HCT116 (cell line): Measurements from ENCODE around the gene ZNF521. TPM values are rescaled to one million over a fixed set of nuclear protein-coding genes. Genes with fewer than 3 reads are reported as not detected.

Source experiments
- ATAC-seq: fragments of 200-7000 bp; cut with Tn5 transposase; 2 replicates; pipeline ENCODE4 v1.9.1; 2020; ENCODE audit warnings: mild to moderate bottlenecking, moderate library complexity
- BruUV-seq: library from RNA; stranded (reverse); fragments of 400-500 nt; replicated peaks from 2 replicates; lab custom pipeline; 2021; lab: Mats Ljungman, UMichigan
- CTCF ChIA-PET: fragments of 300-600 bp; sonication (Branson Sonifier 250); formaldehyde crosslinking; loops from one replicate; lab custom pipeline; 2021; ENCODE audit warnings: antibody characterized with exemption; lab: Charles Lee
- POLR2A ChIA-PET: fragments of 300-600, 350-600 bp; sonication (Branson Sonifier 250); formaldehyde crosslinking; loops from one replicate; lab custom pipeline; 2021; ENCODE audit warnings: antibody characterized with exemption; lab: Charles Lee
- RAD21 ChIA-PET, 2 experiments: fragments of 300-600 bp; sonication (Branson Sonifier 250); formaldehyde crosslinking; loops; one replicate each; lab custom pipeline; 2023; ENCODE audit warnings: low total read pairs in 2 of 2; ENCODE audit not compliant: uncharacterized antibody in 2 of 2, unreplicated experiment in 2 of 2, low non-redundant PET in 1 of 2; lab: Charles Lee
- DNase-seq: peaks from one replicate; pipeline ENCODE4 v3.0.0-alpha.2; 2010; ENCODE audit warnings: low read depth, low spot score
- H2AFZ ChIP-seq: fragments of 200-600 bp; shearing (Covaris generic), sonication (generic); 2 replicates; pipeline ENCODE4 v1.6.1; 2017; ENCODE audit warnings: low read depth, mixed run types, mixed read lengths, antibody characterized with exemption, low read length; ENCODE audit not compliant: poor library complexity, severe bottlenecking
- H3K27ac ChIP-seq: 2 replicates; pipeline ENCODE4 v1.5.1; 2012; ENCODE audit warnings: low read depth, low read length
- H3K27me3 ChIP-seq: fragments of 200-600 bp; sonication (generic); 2 replicates; pipeline ENCODE4 v1.6.1; 2016; ENCODE audit warnings: mixed run types, low read length, mixed read lengths; ENCODE audit not compliant: insufficient read depth
- H3K36me3 ChIP-seq, 2 experiments: fragments of 200-500 bp in 1 of 2; fragments of 200-600 bp in 1 of 2; sonication (Bioruptor generic) in 1 of 2; sonication (generic) in 1 of 2; 2 replicates each; pipeline versions ENCODE4 v1.5.1 to v1.6.1; 2014 to 2016; ENCODE audit warnings: low read length in 2 of 2, inconsistent platforms in 1 of 2, mixed read lengths in 1 of 2, mixed run types in 1 of 2; ENCODE audit not compliant: insufficient read depth in 2 of 2, control insufficient read depth in 1 of 2
- H3K4me1 ChIP-seq, 2 experiments: fragments of 200-600 bp in 1 of 2; sonication (generic) in 1 of 2; 2 replicates each; pipeline versions ENCODE4 v1.5.1 to v1.6.1; 2012 to 2017; ENCODE audit warnings: low read length in 2 of 2, inconsistent platforms in 1 of 2, mild to moderate bottlenecking in 1 of 2, mixed read lengths in 1 of 2, mixed run types in 1 of 2, moderate library complexity in 1 of 2; ENCODE audit not compliant: insufficient read depth in 2 of 2, control insufficient read depth in 1 of 2
- H3K4me2 ChIP-seq: fragments of 200-600 bp; sonication (generic); 2 replicates; pipeline ENCODE4 v1.6.1; 2017; ENCODE audit warnings: mixed run types, low read length, mixed read lengths
- H3K4me3 ChIP-seq, 2 experiments: fragments of 200-600 bp in 1 of 2; sonication (generic) in 1 of 2; replicated peaks in 1 of 2; 2 replicates each; pipeline ENCODE4 v1.5.1; 2011 to 2016; ENCODE audit warnings: low read length in 2 of 2, control low read depth in 1 of 2, low read depth in 1 of 2, mild to moderate bottlenecking in 1 of 2, mixed read lengths in 1 of 2, mixed run types in 1 of 2
- H3K79me2 ChIP-seq: fragments of 200-600 bp; sonication (generic); 2 replicates; pipeline ENCODE4 v1.6.1; 2017; ENCODE audit warnings: mild to moderate bottlenecking, mixed run types, low read length, moderate library complexity, mixed read lengths; ENCODE audit not compliant: insufficient read depth
- H3K9ac ChIP-seq: fragments of 200-600 bp; sonication (generic); 2 replicates; pipeline ENCODE4 v1.6.1; 2016; ENCODE audit warnings: low read length, mixed read lengths
- H3K9me2 ChIP-seq: fragments of 200-600 bp; sonication (generic), shearing (Covaris generic); 2 replicates; pipeline ENCODE4 v1.6.1; 2017; ENCODE audit warnings: mixed run types, mild to moderate bottlenecking, moderate library complexity; ENCODE audit not compliant: insufficient read depth
- H3K9me3 ChIP-seq, 2 experiments: fragments of 200-500 bp in 1 of 2; fragments of 200-600 bp in 1 of 2; sonication (Bioruptor generic) in 1 of 2; sonication (generic) in 1 of 2; 2 replicates each; pipeline ENCODE4 v1.6.1; 2014 to 2017; ENCODE audit warnings: low read length in 2 of 2, mixed read lengths in 2 of 2, inconsistent platforms in 1 of 2, low read depth in 1 of 2, mild to moderate bottlenecking in 1 of 2, mixed run types in 1 of 2, moderate library complexity in 1 of 2; ENCODE audit not compliant: control insufficient read depth in 1 of 2, insufficient read depth in 1 of 2
- H4K20me1 ChIP-seq: fragments of 200-600 bp; sonication (generic), shearing (Covaris generic); 2 replicates; pipeline ENCODE4 v1.6.1; 2017; ENCODE audit warnings: mixed run types, mild to moderate bottlenecking, moderate library complexity; ENCODE audit not compliant: insufficient read depth
- CBX3 ChIP-seq: IDR thresholded peaks from 2 replicates; pipeline ENCODE4 v1.6.1; 2012; ENCODE audit warnings: low read depth
- CEBPB ChIP-seq: IDR thresholded peaks from 2 replicates; pipeline ENCODE4 v1.6.1; 2012; ENCODE audit warnings: low read depth
- EGR1 ChIP-seq: IDR thresholded peaks from 2 replicates; pipeline ENCODE4 v1.6.1; 2012; ENCODE audit warnings: low read depth
- ELF1 ChIP-seq: IDR thresholded peaks from 2 replicates; pipeline ENCODE4 v1.6.1; 2012; ENCODE audit warnings: low read depth, borderline replicate concordance
- FOSL1 ChIP-seq: IDR thresholded peaks from 2 replicates; pipeline ENCODE4 v1.6.1; 2012; ENCODE audit warnings: low read depth
- JUND ChIP-seq: IDR thresholded peaks from 2 replicates; pipeline ENCODE4 v1.6.1; 2012
- POLR2A ChIP-seq: IDR thresholded peaks from 2 replicates; pipeline ENCODE4 v1.7.0; 2011; ENCODE audit warnings: borderline replicate concordance; ENCODE audit not compliant: insufficient read depth, insufficient read length; ENCODE audit errors: extremely low read depth
- POLR2AphosphoS5 ChIP-seq: IDR thresholded peaks from 2 replicates; pipeline ENCODE4 v1.6.1; 2011; ENCODE audit warnings: mild to moderate bottlenecking, low read depth, low read length, moderate library complexity
- RAD21 ChIP-seq: IDR thresholded peaks from 2 replicates; pipeline ENCODE4 v1.6.1; 2012; ENCODE audit warnings: low read depth, mild to moderate bottlenecking
- SIN3A ChIP-seq: IDR thresholded peaks from 2 replicates; pipeline ENCODE4 v1.6.1; 2012; ENCODE audit warnings: low read depth
- SP1 ChIP-seq: IDR thresholded peaks from 2 replicates; pipeline ENCODE4 v1.6.1; 2012; ENCODE audit warnings: low read depth
- SRF ChIP-seq: IDR thresholded peaks from 2 replicates; pipeline ENCODE4 v1.6.1; 2012; ENCODE audit warnings: low read depth
- YY1 ChIP-seq: IDR thresholded peaks from 2 replicates; pipeline ENCODE4 v1.6.1; 2011; ENCODE audit warnings: low read length, low read depth, moderate library complexity, mild to moderate bottlenecking; ENCODE audit not compliant: insufficient replicate concordance; ENCODE audit errors: extremely low read depth
- ZFX ChIP-seq: fragments of 450-650 bp; IDR thresholded peaks from 2 replicates; pipeline ENCODE4 v1.6.1; 2017
- ZNF274 ChIP-seq: fragments of 200-500 bp; sonication (Bioruptor generic); IDR thresholded peaks from 2 replicates; pipeline ENCODE4 v1.6.1; 2014; ENCODE audit warnings: mild to moderate bottlenecking, low read depth, low read length, inconsistent platforms
- intact Hi-C: fragments of 100-400 bp; cut with micrococcal nuclease; formaldehyde crosslinking; loops from 2 replicates; pipeline ENCODE4 v1.10.0; 2022
- total RNA-seq: library from RNA; stranded (reverse); gene quantifications from one replicate; pipeline ENCODE4 v1.2.1, GENCODE V29; 2021; ENCODE audit not compliant: unreplicated experiment
- TF ChIP-seq, protein P1 (sequence below): IDR thresholded peaks from 2 replicates; pipeline ENCODE4 v1.6.1; 2012
- TF ChIP-seq, protein P2 (sequence below): IDR thresholded peaks from 2 replicates; pipeline ENCODE4 v1.6.1; 2012; ENCODE audit warnings: low read depth
- TF ChIP-seq, protein P3 (sequence below): IDR thresholded peaks from 2 replicates; pipeline ENCODE4 v1.6.1; 2011; ENCODE audit warnings: mild to moderate bottlenecking, low read length, moderate library complexity; ENCODE audit not compliant: insufficient replicate concordance; ENCODE audit errors: extremely low read depth
- TF ChIP-seq, protein P4 (sequence below): IDR thresholded peaks from 2 replicates; pipeline ENCODE4 v1.6.1; 2012

ZNF521 gene
- total RNA-seq, 1 experiment from 2014 or later: 0.10 TPM

DNA sequence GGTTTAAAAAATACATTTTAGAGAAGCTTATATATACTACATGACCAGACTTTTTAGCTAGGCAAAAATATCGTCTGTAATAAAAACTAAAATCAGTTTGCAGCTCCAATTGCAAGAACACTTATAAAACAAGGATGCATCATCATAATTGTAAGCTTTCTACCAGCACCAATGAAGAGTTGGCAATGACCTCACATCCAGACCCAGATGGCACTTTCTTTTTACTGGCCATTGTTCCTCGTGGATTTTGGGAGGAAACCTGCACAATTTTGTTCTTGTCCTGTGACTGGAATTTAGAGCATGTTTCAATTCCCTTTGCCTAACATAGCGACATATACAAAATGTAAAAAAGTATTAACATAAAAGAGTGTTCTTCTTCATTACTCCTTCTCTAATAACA, 174.3 kb downstream of the ZNF521 start:
- TF ChIP-seq, protein P1, sequence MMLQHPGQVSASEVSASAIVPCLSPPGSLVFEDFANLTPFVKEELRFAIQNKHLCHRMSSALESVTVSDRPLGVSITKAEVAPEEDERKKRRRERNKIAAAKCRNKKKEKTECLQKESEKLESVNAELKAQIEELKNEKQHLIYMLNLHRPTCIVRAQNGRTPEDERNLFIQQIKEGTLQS: no peak
- no peak for TF ChIP-seq RAD21
- TF ChIP-seq ZFX: no peak
- TF ChIP-seq, protein P2, sequence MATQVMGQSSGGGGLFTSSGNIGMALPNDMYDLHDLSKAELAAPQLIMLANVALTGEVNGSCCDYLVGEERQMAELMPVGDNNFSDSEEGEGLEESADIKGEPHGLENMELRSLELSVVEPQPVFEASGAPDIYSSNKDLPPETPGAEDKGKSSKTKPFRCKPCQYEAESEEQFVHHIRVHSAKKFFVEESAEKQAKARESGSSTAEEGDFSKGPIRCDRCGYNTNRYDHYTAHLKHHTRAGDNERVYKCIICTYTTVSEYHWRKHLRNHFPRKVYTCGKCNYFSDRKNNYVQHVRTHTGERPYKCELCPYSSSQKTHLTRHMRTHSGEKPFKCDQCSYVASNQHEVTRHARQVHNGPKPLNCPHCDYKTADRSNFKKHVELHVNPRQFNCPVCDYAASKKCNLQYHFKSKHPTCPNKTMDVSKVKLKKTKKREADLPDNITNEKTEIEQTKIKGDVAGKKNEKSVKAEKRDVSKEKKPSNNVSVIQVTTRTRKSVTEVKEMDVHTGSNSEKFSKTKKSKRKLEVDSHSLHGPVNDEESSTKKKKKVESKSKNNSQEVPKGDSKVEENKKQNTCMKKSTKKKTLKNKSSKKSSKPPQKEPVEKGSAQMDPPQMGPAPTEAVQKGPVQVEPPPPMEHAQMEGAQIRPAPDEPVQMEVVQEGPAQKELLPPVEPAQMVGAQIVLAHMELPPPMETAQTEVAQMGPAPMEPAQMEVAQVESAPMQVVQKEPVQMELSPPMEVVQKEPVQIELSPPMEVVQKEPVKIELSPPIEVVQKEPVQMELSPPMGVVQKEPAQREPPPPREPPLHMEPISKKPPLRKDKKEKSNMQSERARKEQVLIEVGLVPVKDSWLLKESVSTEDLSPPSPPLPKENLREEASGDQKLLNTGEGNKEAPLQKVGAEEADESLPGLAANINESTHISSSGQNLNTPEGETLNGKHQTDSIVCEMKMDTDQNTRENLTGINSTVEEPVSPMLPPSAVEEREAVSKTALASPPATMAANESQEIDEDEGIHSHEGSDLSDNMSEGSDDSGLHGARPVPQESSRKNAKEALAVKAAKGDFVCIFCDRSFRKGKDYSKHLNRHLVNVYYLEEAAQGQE: no peak
- no peak for TF ChIP-seq ELF1
- no peak for TF ChIP-seq POLR2AphosphoS5
- no peak for TF ChIP-seq CEBPB
- TF ChIP-seq, protein P3, sequence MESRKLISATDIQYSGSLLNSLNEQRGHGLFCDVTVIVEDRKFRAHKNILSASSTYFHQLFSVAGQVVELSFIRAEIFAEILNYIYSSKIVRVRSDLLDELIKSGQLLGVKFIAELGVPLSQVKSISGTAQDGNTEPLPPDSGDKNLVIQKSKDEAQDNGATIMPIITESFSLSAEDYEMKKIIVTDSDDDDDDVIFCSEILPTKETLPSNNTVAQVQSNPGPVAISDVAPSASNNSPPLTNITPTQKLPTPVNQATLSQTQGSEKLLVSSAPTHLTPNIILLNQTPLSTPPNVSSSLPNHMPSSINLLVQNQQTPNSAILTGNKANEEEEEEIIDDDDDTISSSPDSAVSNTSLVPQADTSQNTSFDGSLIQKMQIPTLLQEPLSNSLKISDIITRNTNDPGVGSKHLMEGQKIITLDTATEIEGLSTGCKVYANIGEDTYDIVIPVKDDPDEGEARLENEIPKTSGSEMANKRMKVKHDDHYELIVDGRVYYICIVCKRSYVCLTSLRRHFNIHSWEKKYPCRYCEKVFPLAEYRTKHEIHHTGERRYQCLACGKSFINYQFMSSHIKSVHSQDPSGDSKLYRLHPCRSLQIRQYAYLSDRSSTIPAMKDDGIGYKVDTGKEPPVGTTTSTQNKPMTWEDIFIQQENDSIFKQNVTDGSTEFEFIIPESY: no peak
- TF ChIP-seq JUND: no peak
- TF ChIP-seq SRF: no peak
- TF ChIP-seq ZNF274: no peak
- no peak for TF ChIP-seq EGR1
- no peak for TF ChIP-seq SP1
- TF ChIP-seq SIN3A: no peak
- TF ChIP-seq, protein P4, sequence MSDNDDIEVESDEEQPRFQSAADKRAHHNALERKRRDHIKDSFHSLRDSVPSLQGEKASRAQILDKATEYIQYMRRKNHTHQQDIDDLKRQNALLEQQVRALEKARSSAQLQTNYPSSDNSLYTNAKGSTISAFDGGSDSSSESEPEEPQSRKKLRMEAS: no peak
- no peak for TF ChIP-seq FOSL1
- no peak for TF ChIP-seq CBX3
- no peak for TF ChIP-seq POLR2A
- no peak for TF ChIP-seq YY1
- TF ChIP-seq, all 23 proteins: peak for 0
- Histone ChIP-seq H3K36me3 (no peaks in the 10 kb centered on the region), H3K4me2 (no peak overlapping the region), H2AFZ (no peak overlapping the region), H3K79me2 (no peaks in the 10 kb centered on the region), H3K9me2 (no peaks in the 10 kb centered on the region), H3K27me3 (peaks cover 12% of the 10 kb centered on the region), H3K9ac (no peak overlapping the region), H3K4me3 (no peak overlapping the region), H3K27ac (no peak overlapping the region), H3K4me1 (no peaks in the 10 kb centered on the region), H3K9me3 (no peaks in the 10 kb centered on the region; a peak in 1 of 4 replicates), H4K20me1 (no peaks in the 10 kb centered on the region)
- ATAC-seq: no peak
- intact Hi-C loops: no loop called here
- ChIA-PET POLR2A (no interaction called here), RAD21 (no interaction called here), CTCF (no interaction called here)
- no peak for DNase-seq
- BruUV-seq: no TSS peak
